Naive B cell (primary cell): Measurements from ENCODE around the gene PTPRU. TPM values are rescaled to one million over a fixed set of nuclear protein-coding genes. Genes with fewer than 3 reads are reported as not detected.

Source experiments
- polyA plus RNA-seq, 6 donors: library from polyadenylated mRNA; unstranded; fragments of 300-500 nt; fragmentation: Illumina TruSeq; gene quantifications; one replicate each; pipeline ENCODE4 v1.2.3, GENCODE V29; 2021; ENCODE audit warnings: low read depth in 6 of 6

The PTPRU gene
- polyA plus RNA-seq, 6 donors from 2014 or later: not detected

Other genes with a start within 250 kb of the PTPRU start
- gene TMEM200B, start 112.6 kb upstream of the PTPRU start, polyA plus RNA-seq: not detected
- 10 to 100 TPM; 34.7 to 90.6 (median 68.5) TPM for gene SRSF4, start 54.6 kb upstream of the PTPRU start, polyA plus RNA-seq
- 10 to 100 TPM in 5 of 6 donors, 1 to 10 TPM in 1; 9.6 to 16.9 (median 13.6) TPM for gene MECR, start 5.6 kb upstream of the PTPRU start, polyA plus RNA-seq